Neural cell (in vitro differentiated cells): ENCODE data around the gene GDPD5. TPM values are rescaled to one million over a fixed set of nuclear protein-coding genes. Genes with fewer than 3 reads are reported as not detected.

Source experiments
- H2AFZ ChIP-seq: fragments of 200-600, 300-800 bp; sonication (generic), shearing (Covaris generic); 2 replicates; pipeline ENCODE4 v1.6.0; 2014; ENCODE audit warnings: low read depth, mild to moderate bottlenecking, antibody characterized with exemption, low read length, moderate library complexity
- H3F3A ChIP-seq: fragments of 200-600 bp; shearing (Covaris generic); 2 replicates; pipeline ENCODE4 v1.6.1; 2016; ENCODE audit warnings: mild to moderate bottlenecking, moderate library complexity, mixed read lengths, antibody characterized with exemption, low read length; ENCODE audit not compliant: insufficient read depth, poor library complexity, severe bottlenecking
- H3K27ac ChIP-seq: fragments of 200-600, 300-800 bp; sonication (generic), shearing (Covaris generic); 2 replicates; pipeline ENCODE4 v1.5.1; 2014; ENCODE audit warnings: mild to moderate bottlenecking, low read length, moderate library complexity
- H3K27me3 ChIP-seq: fragments of 300-800, 200-600 bp; sonication (generic), shearing (Covaris generic); 2 replicates; pipeline ENCODE4 v1.6.0; 2014; ENCODE audit warnings: mild to moderate bottlenecking, low read depth, low read length, moderate library complexity; ENCODE audit not compliant: insufficient read depth
- H3K36me3 ChIP-seq: fragments of 300-800, 200-600 bp; sonication (generic), shearing (Covaris generic); 2 replicates; pipeline ENCODE4 v1.5.1; 2014; ENCODE audit warnings: mild to moderate bottlenecking, antibody characterized with exemption, low read length, moderate library complexity; ENCODE audit not compliant: insufficient read depth
- H3K4me2 ChIP-seq: fragments of 300-800, 200-600 bp; sonication (generic), shearing (Covaris generic); 2 replicates; pipeline ENCODE4 v1.6.0; 2014; ENCODE audit warnings: mild to moderate bottlenecking, low read length
- H3K4me3 ChIP-seq: fragments of 300-800, 200-600 bp; sonication (generic), shearing (Covaris generic); 2 replicates; pipeline ENCODE4 v1.5.1; 2014; ENCODE audit warnings: mild to moderate bottlenecking, low read length, moderate library complexity
- H3K79me2 ChIP-seq: fragments of 200-600 bp; shearing (Covaris generic); replicated peaks from 2 replicates; pipeline ENCODE4 v1.6.0; 2014; ENCODE audit warnings: mild to moderate bottlenecking, low read length, moderate library complexity; ENCODE audit not compliant: insufficient read depth
- H3K9ac ChIP-seq: fragments of 300-800, 200-600 bp; sonication (generic), shearing (Covaris generic); 2 replicates; pipeline ENCODE4 v1.6.1; 2016; ENCODE audit warnings: mild to moderate bottlenecking, low read length, mixed read lengths
- H3K9me2 ChIP-seq: fragments of 200-600 bp; shearing (Covaris generic); 2 replicates; pipeline ENCODE4 v1.6.1; 2016; ENCODE audit warnings: mild to moderate bottlenecking, low read length, mixed read lengths; ENCODE audit not compliant: insufficient read depth
- H3K9me3 ChIP-seq: fragments of 200-600, 300-800 bp; sonication (generic), shearing (Covaris generic); 2 replicates; pipeline ENCODE4 v1.6.1; 2016; ENCODE audit warnings: mild to moderate bottlenecking, mixed run types, low read length, moderate library complexity, mixed read lengths
- H4K20me1 ChIP-seq: fragments of 200-600 bp; shearing (Covaris generic); 2 replicates; pipeline ENCODE4 v1.6.1; 2016; ENCODE audit warnings: mild to moderate bottlenecking, mixed run types; ENCODE audit not compliant: insufficient read depth
- EP300 ChIP-seq: fragments of 450-650 bp; conservative IDR thresholded peaks from 2 replicates; pipeline ENCODE4 v1.6.1; 2014; ENCODE audit warnings: antibody characterized with exemption, mild to moderate bottlenecking, moderate library complexity; ENCODE audit not compliant: poor library complexity, severe bottlenecking
- EZH2 ChIP-seq: fragments of 200-600, 300-800 bp; shearing (Covaris generic), sonication (generic); IDR thresholded peaks from 2 replicates; pipeline ENCODE4 v1.6.1; 2014; ENCODE audit warnings: antibody characterized with exemption, low read length, borderline replicate concordance, mild to moderate bottlenecking; ENCODE audit not compliant: insufficient read depth, poor library complexity, severe bottlenecking
- MXI1 ChIP-seq: fragments of 450-650 bp; conservative IDR thresholded peaks from 2 replicates; pipeline ENCODE4 v1.6.1; 2014; ENCODE audit warnings: antibody characterized with exemption, mild to moderate bottlenecking; ENCODE audit not compliant: poor library complexity, severe bottlenecking
- POLR2AphosphoS5 ChIP-seq: IDR thresholded peaks from 2 replicates; pipeline ENCODE4 v1.6.1; 2012
- RAD21 ChIP-seq: fragments of 450-650 bp; conservative IDR thresholded peaks from 2 replicates; pipeline ENCODE4 v1.6.1; 2014; ENCODE audit warnings: antibody characterized with exemption, mild to moderate bottlenecking, moderate library complexity
- REST ChIP-seq: IDR thresholded peaks from 2 replicates; pipeline ENCODE4 v1.6.1; 2012; ENCODE audit warnings: borderline replicate concordance
- SMC3 ChIP-seq: fragments of 450-650 bp; conservative IDR thresholded peaks from 2 replicates; pipeline ENCODE4 v1.6.1; 2014; ENCODE audit warnings: antibody characterized with exemption, mild to moderate bottlenecking, moderate library complexity; ENCODE audit not compliant: poor library complexity
- TAF1 ChIP-seq: IDR thresholded peaks from 2 replicates; pipeline ENCODE4 v1.6.1; 2012; ENCODE audit warnings: low read depth
- polyA plus RNA-seq: library from polyadenylated mRNA; depleted of rRNA; stranded (reverse); fragments of >200 nt; gene quantifications from 2 replicates; pipeline ENCODE4 v1.2.3, GENCODE V29; 2014
- TF ChIP-seq, protein P1 (sequence below): fragments of 450-650 bp; IDR thresholded peaks from 2 replicates; pipeline ENCODE4 v1.5.1; 2014; ENCODE audit warnings: antibody characterized with exemption, mild to moderate bottlenecking, moderate library complexity; ENCODE audit not compliant: poor library complexity, severe bottlenecking

GDPD5 gene
- polyA plus RNA-seq, 1 donor from 2014 or later, result 19.2 TPM

GRCh38 chr11:75526192-75526541 is 426 bp upstream of the GDPD5 start:
- no peaks in the 10 kb centered on the region for H3K9me3 ChIP-seq
- H2AFZ ChIP-seq, result peak overlapping the region; percentile 85
- no peaks in the 10 kb centered on the region for H3K9me2 ChIP-seq
- no peaks in the 10 kb centered on the region for H3K27me3 ChIP-seq
- H3K9ac ChIP-seq, result peak overlapping the region; percentile 88
- H3K79me2 ChIP-seq, result peaks cover 18% of the 10 kb centered on the region
- no peaks in the 10 kb centered on the region for H4K20me1 ChIP-seq
- peak overlapping the region; percentile 100 for H3K4me3 ChIP-seq
- H3F3A ChIP-seq, result no peaks in the 10 kb centered on the region
- peak overlapping the region; percentile 76 for H3K4me2 ChIP-seq
- TF ChIP-seq TAF1 (peak; percentile 22), MXI1 (no peak), EP300 (no peak), EZH2 (no peak)
- H3K36me3 ChIP-seq, result no peaks in the 10 kb centered on the region
- H3K27ac ChIP-seq, result peak overlapping the region; percentile 76

DNA sequence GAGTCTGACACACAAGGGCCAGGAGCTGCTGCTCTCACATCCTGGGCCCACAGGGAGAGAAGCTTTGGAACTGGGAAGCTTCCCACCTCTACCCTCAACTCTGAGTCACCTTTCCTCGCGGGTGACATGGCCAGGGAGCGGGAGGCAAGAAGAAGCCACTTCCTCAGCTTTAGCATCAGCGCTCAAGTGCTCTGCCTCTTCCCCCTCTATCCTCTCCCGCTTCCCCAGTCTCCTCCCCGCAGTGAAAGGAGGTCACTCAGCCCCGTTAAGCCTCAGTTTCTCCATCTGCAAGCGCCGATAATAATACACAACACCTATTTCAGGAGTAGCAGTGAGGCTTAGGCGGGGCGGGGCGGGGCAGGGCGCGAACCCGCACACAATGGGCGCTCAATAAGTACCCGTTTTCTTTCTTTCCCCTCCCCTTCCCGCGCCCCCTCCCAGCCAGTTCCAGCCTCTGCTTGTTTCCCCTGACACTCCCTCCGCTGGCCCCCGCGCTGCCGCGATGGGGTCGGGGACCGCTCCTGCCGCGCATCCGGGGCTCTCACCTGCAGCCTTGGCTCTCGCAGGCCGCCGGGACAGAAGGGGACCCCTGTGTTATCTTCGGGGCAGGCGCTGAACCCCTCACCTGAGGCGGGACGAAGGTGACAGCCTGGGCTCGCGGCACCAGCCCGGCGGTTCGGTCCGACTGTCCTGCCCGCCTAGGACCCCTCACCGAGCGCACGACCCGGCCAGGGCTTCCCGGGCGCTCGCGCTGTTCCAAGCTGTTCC is 892 bp downstream of the GDPD5 start:
- peak overlapping the region; percentile 100 for H3K4me3 ChIP-seq
- peak overlapping the region; percentile 96 for H3K4me2 ChIP-seq
- TF ChIP-seq EZH2, result no peak
- no peak for TF ChIP-seq MXI1
- no peak for TF ChIP-seq POLR2AphosphoS5
- no peak for TF ChIP-seq REST
- TF ChIP-seq SMC3, result no peak
- no peak for TF ChIP-seq EP300
- TF ChIP-seq, protein P1, sequence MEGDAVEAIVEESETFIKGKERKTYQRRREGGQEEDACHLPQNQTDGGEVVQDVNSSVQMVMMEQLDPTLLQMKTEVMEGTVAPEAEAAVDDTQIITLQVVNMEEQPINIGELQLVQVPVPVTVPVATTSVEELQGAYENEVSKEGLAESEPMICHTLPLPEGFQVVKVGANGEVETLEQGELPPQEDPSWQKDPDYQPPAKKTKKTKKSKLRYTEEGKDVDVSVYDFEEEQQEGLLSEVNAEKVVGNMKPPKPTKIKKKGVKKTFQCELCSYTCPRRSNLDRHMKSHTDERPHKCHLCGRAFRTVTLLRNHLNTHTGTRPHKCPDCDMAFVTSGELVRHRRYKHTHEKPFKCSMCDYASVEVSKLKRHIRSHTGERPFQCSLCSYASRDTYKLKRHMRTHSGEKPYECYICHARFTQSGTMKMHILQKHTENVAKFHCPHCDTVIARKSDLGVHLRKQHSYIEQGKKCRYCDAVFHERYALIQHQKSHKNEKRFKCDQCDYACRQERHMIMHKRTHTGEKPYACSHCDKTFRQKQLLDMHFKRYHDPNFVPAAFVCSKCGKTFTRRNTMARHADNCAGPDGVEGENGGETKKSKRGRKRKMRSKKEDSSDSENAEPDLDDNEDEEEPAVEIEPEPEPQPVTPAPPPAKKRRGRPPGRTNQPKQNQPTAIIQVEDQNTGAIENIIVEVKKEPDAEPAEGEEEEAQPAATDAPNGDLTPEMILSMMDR, result no peak
- TF ChIP-seq RAD21, result no peak
- TF ChIP-seq TAF1, result no peak
- peaks cover 18% of the 10 kb centered on the region for H3K79me2 ChIP-seq
- H3K9ac ChIP-seq, result peak overlapping the region; percentile 91
- H3K27ac ChIP-seq, result peak overlapping the region; percentile 75
- H4K20me1 ChIP-seq, result no peaks in the 10 kb centered on the region
- no peaks in the 10 kb centered on the region for H3F3A ChIP-seq
- no peaks in the 10 kb centered on the region for H3K9me2 ChIP-seq
- no peaks in the 10 kb centered on the region for H3K9me3 ChIP-seq
- peak overlapping the region; percentile 60 for H2AFZ ChIP-seq
- H3K36me3 ChIP-seq, result no peaks in the 10 kb centered on the region
- H3K27me3 ChIP-seq, result no peaks in the 10 kb centered on the region
